Measurements from ENCODE around the gene MMAB. TPM values are rescaled to one million over a fixed set of nuclear protein-coding genes. Genes with fewer than 3 reads are reported as not detected.

Gene MMAB
- total and polyA plus RNA-seq, 10 of the 15 experiments (the other 5 are each of a cell fraction or from before 2014, with no cell fraction given) = 10.6 to 65.3 (median 45.2) TPM

DNA sequence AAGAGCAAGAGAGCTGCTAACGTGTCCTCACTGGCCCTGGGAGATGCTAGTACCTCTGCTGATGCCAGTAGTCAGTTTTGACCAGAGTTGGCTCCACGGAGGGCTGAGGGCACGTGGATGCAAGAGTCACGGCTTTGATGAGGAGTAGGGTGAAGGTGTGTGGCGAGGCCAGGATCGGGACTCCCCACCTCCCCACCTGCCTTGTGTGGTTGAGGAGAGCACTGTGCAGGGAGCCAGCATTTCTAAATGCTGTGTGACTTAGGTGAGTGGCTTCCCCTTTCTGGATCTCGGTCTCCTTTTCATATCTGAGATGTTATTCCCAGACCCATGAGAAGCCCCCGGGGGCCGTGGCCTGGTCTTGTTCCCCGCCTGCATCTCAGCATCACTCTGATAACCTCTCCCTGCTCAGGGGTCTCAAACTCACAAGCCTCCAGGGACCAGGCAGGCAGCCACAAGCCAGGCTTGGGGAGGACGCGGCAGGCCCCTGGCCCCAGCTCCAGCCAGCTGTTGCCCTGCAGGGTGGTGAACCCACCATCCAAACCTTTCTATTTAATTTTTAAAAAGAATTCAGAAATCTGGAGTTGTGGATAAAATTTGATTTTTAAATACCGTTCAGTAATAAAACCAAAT, 32.4 kb upstream of the MMAB start:
- BruUV-seq (replicated peaks) = no TSS peak
- no peak for FAIRE-seq
- intact Hi-C loops (cut with micrococcal nuclease; ENCODE audit: unreplicated experiment) (no loop called here), in situ Hi-C loops (cut with MboI) (no loop called here)
- CTCF ChIA-PET = interaction anchor here (1.9 kb wide), 1 partner anchor 8 kb away, joined by 6 read pairs; no protein-coding TSS in a partner anchor
- H3K4me1 ChIP-seq (ENCODE audit: control insufficient read depth, insufficient read depth, low read length) = no peaks in the 10 kb centered on the region
- H3K4me3 ChIP-seq = no peak overlapping the region
- TF ChIP-seq SMAD5 (IDR thresholded peaks at IDR 0.05; ENCODE audit: low read depth) = no peak
- TF ChIP-seq POU2F2 (IDR thresholded peaks at IDR 0.05; ENCODE audit: borderline replicate concordance, low read depth, low read length) = no peak
- no peak for TF ChIP-seq NBN (IDR thresholded peaks at IDR 0.05)
- TF ChIP-seq, protein P1, sequence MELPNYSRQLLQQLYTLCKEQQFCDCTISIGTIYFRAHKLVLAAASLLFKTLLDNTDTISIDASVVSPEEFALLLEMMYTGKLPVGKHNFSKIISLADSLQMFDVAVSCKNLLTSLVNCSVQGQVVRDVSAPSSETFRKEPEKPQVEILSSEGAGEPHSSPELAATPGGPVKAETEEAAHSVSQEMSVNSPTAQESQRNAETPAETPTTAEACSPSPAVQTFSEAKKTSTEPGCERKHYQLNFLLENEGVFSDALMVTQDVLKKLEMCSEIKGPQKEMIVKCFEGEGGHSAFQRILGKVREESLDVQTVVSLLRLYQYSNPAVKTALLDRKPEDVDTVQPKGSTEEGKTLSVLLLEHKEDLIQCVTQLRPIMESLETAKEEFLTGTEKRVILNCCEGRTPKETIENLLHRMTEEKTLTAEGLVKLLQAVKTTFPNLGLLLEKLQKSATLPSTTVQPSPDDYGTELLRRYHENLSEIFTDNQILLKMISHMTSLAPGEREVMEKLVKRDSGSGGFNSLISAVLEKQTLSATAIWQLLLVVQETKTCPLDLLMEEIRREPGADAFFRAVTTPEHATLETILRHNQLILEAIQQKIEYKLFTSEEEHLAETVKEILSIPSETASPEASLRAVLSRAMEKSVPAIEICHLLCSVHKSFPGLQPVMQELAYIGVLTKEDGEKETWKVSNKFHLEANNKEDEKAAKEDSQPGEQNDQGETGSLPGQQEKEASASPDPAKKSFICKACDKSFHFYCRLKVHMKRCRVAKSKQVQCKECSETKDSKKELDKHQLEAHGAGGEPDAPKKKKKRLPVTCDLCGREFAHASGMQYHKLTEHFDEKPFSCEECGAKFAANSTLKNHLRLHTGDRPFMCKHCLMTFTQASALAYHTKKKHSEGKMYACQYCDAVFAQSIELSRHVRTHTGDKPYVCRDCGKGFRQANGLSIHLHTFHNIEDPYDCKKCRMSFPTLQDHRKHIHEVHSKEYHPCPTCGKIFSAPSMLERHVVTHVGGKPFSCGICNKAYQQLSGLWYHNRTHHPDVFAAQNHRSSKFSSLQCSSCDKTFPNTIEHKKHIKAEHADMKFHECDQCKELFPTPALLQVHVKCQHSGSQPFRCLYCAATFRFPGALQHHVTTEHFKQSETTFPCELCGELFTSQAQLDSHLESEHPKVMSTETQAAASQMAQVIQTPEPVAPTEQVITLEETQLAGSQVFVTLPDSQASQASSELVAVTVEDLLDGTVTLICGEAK (IDR thresholded peaks at IDR 0.05; ENCODE audit: borderline replicate concordance) = no peak
- no peak for TF ChIP-seq CREB1 (IDR thresholded peaks at IDR 0.05; ENCODE audit: low read depth)
- no peak for TF ChIP-seq JUND (IDR thresholded peaks at IDR 0.05; ENCODE audit: low read depth, low read length)
- TF ChIP-seq HDAC2 (IDR thresholded peaks at IDR 0.05) = no peak
- TF ChIP-seq KLF5 (IDR thresholded peaks at IDR 0.05; ENCODE audit: partially characterized antibody) = no peak
- no peak for TF ChIP-seq SIX5 (IDR thresholded peaks at IDR 0.05; ENCODE audit: low read depth, low read length, severe bottlenecking)
- TF ChIP-seq, protein P2, sequence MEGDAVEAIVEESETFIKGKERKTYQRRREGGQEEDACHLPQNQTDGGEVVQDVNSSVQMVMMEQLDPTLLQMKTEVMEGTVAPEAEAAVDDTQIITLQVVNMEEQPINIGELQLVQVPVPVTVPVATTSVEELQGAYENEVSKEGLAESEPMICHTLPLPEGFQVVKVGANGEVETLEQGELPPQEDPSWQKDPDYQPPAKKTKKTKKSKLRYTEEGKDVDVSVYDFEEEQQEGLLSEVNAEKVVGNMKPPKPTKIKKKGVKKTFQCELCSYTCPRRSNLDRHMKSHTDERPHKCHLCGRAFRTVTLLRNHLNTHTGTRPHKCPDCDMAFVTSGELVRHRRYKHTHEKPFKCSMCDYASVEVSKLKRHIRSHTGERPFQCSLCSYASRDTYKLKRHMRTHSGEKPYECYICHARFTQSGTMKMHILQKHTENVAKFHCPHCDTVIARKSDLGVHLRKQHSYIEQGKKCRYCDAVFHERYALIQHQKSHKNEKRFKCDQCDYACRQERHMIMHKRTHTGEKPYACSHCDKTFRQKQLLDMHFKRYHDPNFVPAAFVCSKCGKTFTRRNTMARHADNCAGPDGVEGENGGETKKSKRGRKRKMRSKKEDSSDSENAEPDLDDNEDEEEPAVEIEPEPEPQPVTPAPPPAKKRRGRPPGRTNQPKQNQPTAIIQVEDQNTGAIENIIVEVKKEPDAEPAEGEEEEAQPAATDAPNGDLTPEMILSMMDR (IDR thresholded peaks at IDR 0.05 in 2 of 3, conservative IDR thresholded peaks at IDR 0.05 in 1 of 3; ENCODE audit: control insufficient read depth in 2 of 3, extremely low read depth in 1 of 3, insufficient read depth in 1 of 3, low read depth in 3 of 3, low read length in 3 of 3) = no peak
- TF ChIP-seq FOXM1 (IDR thresholded peaks at IDR 0.05; ENCODE audit: low read depth, low read length) = no peak
- 24% methylated on average over 13 of the region's 13 CpGs for WGBS (ENCODE audit: insufficient coverage, insufficient replicate concordance, low lambda C conversion rate, missing lambda C conversion rate)
- no peak overlapping the region for H3K9ac ChIP-seq (ENCODE audit: control insufficient read depth, insufficient read depth, low read length)
- no peaks in the 10 kb centered on the region for H3K79me2 ChIP-seq (ENCODE audit: control insufficient read depth, insufficient read depth, low read length)
- no peaks in the 10 kb centered on the region for H3K27me3 ChIP-seq (replicated peaks in 1 of 2; ENCODE audit: control insufficient read depth in 2 of 2, insufficient read depth in 2 of 2, low read length in 1 of 2)
- H3K9me3 ChIP-seq (replicated peaks; ENCODE audit: control insufficient read depth, insufficient read depth, low read length) = no peaks in the 10 kb centered on the region
- SMC1A ChIA-PET (ENCODE audit: uncharacterized antibody, unreplicated experiment) = no interaction called here
- DNase-seq (ENCODE audit: low read depth, low spot score) = no peak
- RAD21 ChIA-PET (ENCODE audit: unreplicated experiment) = interaction anchor here (0.7 kb wide), 1 partner anchor 53 kb away, joined by 3 read pairs; no protein-coding TSS in a partner anchor
- H3K4me2 ChIP-seq (ENCODE audit: control insufficient read depth, insufficient read depth) = no peak overlapping the region
- POLR2A ChIA-PET = no interaction called here
- no peaks in the 10 kb centered on the region for H3K36me3 ChIP-seq (ENCODE audit: control insufficient read depth in 2 of 2, insufficient read depth in 2 of 2, low read length in 1 of 2)
- H3K27ac ChIP-seq (ENCODE audit: control insufficient read depth, insufficient read depth) = no peak overlapping the region
- no peak for ATAC-seq
- no peaks in the 10 kb centered on the region for H4K20me1 ChIP-seq (ENCODE audit: control insufficient read depth, insufficient read depth)
- no peak overlapping the region for H2AFZ ChIP-seq (ENCODE audit: control insufficient read depth, low read depth, low read length)

All from GM12878 (cell line).